Tibial nerve (tissue), 3 donors: ENCODE measurements around the gene TMEM234.

Experiments used
- CTCF ChIP-seq, 5 experiments: fragments of 200-600 bp in 3 of 5; fragments of 450-650 bp in 2 of 5; sonication (generic) in 3 of 5; IDR thresholded peaks; one replicate each; pipeline ENCODE4 v1.5.1; 2016 to 2019; ENCODE audit warnings: antibody characterized with exemption in 5 of 5, mild to moderate bottlenecking in 3 of 5, moderate library complexity in 2 of 5
- POLR2A ChIP-seq, 2 donors: fragments of 450-650 bp; IDR thresholded peaks; one replicate each; pipeline ENCODE4 v1.6.1; 2017; ENCODE audit warnings: antibody characterized with exemption in 2 of 2, mild to moderate bottlenecking in 2 of 2, moderate library complexity in 2 of 2

DNA sequence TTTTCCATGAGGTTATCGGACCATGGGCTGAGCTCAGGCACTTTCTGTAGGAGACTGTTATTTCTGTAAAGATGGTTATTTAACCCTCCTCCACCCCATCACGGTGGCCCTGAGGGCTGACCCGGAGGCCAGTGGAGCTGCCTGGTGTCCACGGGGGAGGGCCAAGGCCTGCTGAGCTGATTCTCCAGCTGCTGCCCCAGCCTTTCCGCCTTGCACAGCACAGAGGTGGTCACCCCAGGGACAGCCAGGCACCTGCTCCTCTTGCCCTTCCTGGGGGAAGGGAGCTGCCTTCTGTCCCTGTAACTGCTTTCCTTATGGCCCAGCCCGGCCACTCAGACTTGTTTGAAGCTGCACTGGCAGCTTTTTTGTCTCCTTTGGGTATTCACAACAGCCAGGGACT, 24.3 kb downstream of the TMEM234 start:
- TF ChIP-seq CTCF (IDR thresholded peaks at IDR 0.05) (no peak), POLR2A (IDR thresholded peaks at IDR 0.05) (no peak)
